Measurements from ENCODE around the gene IL2.

IL2 gene

DNA sequence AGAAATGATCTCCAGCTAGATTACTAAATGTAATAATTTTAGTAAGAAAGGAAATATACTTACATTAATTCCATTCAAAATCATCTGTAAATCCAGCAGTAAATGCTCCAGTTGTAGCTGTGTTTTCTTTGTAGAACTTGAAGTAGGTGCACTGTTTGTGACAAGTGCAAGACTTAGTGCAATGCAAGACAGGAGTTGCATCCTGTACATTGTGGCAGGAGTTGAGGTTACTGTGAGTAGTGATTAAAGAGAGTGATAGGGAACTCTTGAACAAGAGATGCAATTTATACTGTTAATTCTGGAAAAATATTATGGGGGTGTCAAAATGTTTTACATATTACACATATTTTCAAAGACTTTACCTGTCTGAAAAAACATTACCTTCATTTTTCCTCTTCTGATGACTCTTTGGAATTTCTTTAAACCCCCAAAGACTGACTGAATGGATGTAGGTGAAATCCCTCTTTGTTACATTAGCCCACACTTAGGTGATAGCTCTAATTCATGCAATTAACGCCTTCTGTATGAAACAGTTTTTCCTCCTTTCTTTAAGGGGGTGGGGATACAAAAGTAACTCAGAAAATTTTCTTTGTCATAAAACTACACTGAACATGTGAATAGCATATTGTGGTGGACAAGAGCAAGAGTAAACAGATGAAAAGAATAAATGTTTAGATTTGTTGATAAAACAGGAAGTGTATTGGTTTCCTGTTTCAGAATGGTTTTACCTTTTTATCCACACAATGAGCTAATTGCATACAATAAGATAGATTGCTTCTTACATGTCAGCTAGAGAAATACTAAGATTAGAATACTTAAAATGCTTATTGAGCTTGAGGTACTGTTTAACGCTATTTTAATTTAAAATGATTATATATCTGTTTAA lies at the start of gene IL2:
Gene IL2, minus strand, starts transcription at position 495 of the 886 bp plus-strand sequence. Its CDS starts 285 bp downstream, at position 210.
- no peak for DNase-seq (ENCODE audit: low read depth in 2 of 2, low spot score in 1 of 2)

DNA sequence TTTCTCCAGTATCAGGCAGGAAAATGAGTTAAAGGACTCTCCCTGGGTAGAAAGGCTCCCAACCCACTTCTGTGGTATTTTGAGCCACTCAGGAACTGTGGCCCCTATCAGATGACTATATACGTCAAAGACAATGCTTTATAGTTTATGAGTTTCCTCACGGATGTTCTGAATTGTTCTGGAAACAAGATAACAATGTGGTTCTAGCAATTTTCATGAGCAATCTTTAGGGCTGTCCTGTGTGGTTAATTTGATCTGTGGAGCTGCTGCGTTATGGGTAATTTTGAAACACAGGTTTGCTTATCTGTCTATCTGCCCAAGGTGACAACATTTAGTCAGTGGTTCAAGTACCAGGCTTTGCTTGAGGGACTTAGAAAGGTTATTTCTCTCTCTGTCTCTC lies 46.7 kb upstream of the IL2 start:
- DNase-seq (ENCODE audit: low read depth in 2 of 2, low spot score in 1 of 2), result no peak

DNA sequence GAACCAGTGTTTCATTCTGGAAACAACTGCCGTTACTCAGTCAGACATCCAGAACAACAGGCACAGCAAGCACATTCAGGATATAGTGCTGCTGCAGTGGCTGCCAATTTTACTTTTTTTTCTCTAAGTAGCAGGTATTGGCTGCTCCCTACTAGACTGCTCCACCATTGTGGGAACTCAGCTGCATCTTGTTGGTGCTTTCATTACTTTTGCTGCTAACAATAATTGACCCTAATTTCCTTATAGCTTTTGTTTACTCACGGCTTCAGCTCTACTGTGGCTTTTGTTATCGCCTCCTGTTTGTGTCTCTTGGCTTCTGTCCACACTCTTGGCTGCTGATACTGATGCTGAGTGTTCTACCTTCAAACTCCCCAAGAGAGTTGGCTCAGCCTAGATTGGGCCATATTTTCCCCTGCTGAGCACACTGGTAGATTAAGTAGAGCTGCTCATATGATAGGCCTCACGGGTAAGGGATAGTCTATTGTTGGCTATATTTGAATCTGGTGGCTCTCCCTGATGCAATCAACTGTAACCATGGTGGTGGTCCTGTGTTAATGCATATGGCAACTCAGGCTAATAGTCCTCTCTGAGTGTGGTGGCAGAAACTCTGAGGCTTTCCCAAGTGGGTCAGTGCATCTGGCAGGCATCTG lies 44.5 kb upstream of the IL2 start:
- no peak for DNase-seq (ENCODE audit: low read depth in 2 of 2, low spot score in 1 of 2)

DNA sequence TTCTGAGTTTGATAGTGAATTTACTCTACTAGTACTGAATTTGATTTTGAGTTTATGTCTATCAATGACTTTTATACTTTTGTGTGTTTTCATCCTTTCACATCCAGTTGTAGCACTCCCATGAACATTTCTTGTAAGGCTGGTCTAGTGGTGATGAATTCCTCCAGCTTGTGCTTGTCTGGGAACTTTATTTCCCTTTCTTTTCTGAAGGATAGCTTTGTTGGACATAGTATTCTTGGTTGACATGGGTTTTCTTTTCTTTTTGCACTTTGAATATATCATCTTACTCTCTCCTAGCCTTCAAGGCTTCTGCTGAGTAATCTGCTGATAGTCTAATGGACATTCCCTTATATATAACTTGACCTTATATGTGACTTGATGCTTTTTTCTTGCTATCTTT lies 32.5 kb upstream of the IL2 start:
- DNase-seq (ENCODE audit: low read depth in 2 of 2, low spot score in 1 of 2), result no peak

DNA sequence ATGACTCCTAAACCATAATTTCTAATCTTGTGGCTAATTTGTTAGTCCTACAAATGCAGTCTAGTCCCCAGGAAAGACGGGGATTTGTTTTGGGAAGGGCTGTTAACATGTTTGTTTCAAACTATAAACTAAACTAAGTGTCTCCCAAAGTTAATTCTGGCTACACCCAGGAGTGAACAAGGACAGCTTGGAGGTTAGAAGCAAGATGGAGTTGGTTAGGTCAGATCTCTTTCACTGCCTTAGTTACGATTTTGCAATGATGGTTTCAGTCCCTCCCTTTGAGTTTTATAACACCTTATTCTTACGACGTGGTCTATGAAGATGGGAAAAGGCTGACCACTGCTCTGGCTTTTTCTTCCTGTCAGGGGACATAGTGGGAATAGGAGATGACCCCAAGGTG lies 27.0 kb upstream of the IL2 start:
- no peak for DNase-seq (ENCODE audit: low read depth in 2 of 2, low spot score in 1 of 2)

DNA sequence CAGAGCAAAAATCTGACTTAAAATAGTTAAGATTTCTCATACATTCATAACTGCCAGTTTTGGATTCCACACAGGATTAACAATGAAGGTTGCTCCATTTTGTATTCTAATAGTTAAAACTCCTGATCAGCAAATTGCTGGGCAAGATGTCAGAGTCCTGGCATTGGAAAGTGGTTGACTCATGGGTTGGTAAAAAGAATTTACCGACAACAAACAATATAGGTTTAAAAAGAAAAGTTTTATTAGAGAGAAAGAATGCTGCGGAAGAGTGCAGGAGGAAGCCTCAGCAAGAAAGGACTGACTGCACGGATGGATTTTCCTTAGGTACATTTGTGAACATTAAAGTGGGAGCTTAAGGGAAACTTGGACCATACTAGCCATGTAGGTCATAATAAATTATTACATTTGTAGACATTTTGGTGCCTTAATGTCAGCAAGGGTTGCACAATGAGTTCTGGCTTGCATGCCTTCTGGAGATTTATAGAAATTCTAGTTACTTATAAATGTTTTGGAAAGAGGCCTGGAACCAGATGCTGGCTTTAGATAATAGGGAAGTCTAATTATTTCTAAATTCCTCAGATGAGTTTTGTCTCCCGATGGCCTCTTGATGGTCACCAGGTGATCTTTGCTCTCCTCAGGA lies 25.4 kb upstream of the IL2 start:
- DNase-seq (ENCODE audit: low read depth in 2 of 2, low spot score in 1 of 2), result no peak

DNA sequence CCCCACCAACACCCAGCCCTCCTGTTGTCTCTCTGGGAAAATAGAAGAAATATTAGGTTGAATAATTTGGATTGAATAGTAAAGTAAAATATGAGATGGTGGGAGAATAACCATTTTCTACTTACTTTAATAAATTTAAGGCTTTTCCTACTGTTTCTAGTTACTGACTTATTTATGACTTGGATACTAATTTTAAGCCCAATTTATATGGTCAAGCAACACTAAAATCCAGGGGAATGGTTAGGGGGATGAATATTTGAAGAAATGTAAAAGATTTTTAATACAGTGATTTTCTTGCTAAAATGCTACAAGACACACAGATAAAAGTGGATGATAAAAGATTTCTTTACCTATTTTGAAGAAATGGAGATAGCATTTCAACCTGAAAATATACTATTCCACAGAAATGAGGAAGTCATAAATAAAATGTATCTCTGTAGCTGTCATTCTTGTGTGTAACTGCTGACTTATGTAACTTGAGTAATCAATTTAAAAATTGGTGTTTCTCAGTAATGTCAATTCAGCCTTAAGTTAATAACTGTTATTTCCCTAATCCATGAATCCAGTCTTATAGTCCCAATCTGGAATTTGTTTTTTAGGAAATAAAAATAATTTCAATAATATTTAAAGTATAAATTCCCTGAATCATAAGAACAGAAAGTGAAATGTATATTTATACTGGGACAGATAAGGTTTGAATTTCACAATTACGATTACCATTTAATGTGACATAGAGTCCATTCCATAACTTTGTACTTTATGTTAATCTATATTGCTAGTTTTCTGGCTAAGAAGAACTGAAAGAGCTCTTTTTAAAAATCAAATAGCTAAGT lies 24.3 kb upstream of the IL2 start:
- DNase-seq (ENCODE audit: low read depth in 2 of 2, low spot score in 1 of 2), result no peak

DNA sequence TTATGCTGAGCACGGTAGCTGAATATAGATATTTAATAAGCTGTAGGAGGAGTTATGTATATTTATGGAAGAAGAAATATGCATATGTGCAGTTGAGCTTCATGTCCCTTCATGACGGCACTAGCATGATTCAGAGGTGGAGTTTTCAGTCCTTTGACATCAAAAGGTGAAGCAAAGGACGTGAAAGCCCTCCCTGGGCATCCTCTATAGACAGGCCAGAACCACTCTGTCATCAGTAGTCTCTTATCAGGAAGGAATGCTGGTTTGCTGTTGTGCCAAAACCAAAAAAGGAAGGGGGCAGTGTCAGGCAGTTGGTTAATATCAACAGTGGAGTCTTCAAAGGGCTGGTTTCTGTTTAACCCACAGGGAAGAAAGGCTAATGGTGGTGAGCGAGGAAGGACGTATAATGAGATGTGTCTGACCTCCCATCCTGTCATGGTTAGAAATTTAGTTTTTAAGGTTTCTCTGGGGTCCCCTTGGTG lies 23.5 kb upstream of the IL2 start:
- no peak for DNase-seq (ENCODE audit: low read depth in 2 of 2, low spot score in 1 of 2)

DNA sequence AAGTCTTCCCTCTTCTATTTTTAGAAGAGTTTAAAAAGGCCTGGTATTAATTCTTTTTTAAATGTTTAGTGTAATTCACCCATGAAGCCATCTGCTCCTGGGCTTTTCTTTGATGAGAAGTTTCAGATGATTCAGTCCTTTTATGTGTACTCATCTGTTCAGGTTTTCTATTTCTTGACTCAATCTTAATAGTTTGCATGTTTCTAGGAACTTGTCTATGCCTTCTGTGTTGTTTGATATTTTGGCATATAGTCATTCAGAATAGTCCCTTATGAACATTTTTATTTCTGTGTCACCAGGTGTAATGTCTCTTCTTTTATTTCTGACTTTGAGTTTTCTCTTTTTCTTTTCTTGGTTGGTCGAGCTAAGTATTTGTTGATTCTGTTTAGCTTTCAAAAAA lies 20.2 kb upstream of the IL2 start:
- DNase-seq (ENCODE audit: low read depth in 2 of 2, low spot score in 1 of 2), result no peak

DNA sequence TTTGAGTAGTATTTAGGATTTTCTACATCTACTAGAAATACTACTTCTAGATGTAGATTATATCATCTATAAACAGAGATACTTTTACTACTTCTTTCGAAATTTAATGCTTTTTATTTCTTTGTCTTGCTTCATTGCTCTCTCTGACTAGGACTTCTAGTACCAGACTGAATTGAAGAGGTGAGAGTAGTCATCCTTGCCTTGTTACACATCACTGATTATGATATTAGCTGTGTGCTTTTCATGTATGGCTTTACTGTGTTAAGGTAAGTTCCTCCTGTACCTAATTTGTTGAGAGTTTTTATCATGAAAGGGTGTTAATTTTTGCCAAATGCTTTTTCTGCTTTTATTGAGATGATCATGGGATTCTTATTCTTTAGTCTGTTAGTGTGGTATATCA lies 19.6 kb upstream of the IL2 start:
- no peak for DNase-seq (ENCODE audit: low read depth in 2 of 2, low spot score in 1 of 2)

DNA sequence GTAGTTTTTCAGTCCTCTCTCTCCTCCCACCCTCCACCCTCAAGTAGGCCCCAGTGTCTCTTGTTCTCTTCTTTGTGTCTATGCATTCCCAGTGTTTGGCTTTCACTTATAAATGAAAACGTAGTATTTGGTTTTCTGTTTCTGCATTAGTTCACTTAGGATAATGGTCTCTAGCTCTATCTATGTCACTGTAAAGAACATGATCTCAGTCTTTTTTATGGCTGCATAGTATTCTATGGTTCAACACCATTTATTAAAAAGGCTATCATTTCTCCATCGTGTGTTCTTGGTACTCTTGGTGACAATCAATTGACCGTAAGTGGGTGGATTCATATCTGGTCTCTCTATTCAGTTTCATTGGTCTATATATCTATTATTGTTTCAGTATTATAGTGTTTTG lies 18.7 kb upstream of the IL2 start:
- DNase-seq (ENCODE audit: low read depth in 2 of 2, low spot score in 1 of 2), result no peak

DNA sequence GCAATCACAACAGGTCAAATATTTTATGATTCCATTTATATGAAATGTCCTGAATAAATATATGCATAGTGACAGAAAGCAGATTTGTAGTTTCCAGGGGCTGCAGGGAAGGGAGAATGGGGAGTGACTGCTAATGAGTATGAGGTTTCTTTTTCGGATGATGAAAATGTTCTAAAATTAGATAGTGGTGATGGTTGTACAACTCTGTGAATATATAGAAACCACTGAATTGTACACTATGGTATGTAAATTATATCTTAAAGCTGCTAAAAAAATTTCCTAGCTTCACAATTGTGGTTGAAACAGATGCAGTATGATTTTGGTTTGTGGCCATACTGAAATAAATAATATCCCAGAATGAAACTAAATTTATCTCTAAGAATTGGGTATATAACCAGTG lies 12.9 kb upstream of the IL2 start:
- no peak for DNase-seq (ENCODE audit: low read depth in 2 of 2, low spot score in 1 of 2)

DNA sequence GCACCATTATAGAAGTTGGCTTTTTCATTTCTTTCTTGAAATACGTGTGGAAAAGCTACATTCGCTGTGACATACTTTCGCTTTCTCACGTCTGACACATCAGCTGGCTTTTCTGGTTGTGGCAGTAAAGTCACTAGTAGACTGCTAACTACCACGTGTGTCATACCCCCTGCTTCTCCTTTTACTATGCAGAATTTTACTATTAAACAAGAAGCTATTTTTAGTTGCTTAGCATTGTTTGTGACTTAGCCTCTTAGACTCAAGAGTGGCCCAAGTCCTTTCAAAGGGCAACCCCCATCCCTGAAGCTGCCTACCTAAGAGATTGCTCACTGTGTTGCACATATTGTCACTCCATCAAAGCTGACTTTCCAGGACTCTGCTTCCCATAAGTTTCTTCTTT lies 2.1 kb upstream of the IL2 start:
- DNase-seq (ENCODE audit: low read depth in 2 of 2, low spot score in 1 of 2), result peak; percentile 4 to 5

DNA sequence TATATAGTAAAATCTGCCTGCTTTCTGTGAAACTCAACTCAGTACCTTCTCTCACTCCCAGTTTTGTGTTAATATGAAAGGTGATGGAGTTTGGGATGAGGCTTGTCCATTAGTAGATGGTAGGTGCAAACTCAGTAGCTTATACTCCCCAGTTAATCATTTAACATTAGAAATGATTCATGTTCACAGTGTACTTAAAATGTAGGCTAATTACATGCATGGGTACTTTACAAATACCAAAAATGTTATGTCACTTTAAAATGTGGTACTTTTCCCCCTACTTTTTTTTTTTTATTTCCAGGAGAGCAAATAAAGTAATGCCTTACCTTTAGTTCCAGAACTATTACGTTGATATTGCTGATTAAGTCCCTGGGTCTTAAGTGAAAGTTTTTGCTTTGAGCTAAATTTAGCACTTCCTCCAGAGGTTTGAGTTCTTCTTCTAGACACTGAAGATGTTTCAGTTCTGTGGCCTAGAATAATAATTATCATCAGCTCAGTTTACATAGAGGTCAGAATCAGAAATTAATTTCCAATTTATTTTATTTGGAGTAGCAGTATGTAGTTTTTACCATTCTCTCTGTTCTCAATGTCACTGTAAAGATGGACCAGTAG lies 3.0 kb downstream of the IL2 start:
- DNase-seq (ENCODE audit: low read depth in 2 of 2, low spot score in 1 of 2), result no peak

DNA sequence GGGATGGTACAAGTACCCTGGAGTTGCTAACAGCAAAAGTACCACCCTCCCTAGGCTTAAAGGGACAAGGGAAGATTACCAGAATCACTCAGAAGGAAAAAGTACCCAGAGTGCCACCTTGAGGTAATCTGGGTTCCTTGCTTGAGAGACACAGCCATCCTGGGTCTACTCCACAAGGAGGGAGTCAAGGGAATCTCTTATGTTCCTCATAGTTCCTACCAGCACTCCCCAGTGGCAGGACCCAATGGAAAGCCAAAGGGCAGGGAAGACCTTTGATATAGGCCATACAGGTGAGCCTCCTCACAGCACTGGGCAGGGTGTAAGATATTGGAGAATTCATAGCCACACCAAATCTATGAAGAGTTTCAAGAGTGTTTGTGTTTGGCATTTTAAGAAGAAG lies 5.7 kb downstream of the IL2 start:
- no peak for DNase-seq (ENCODE audit: low read depth in 2 of 2, low spot score in 1 of 2)

DNA sequence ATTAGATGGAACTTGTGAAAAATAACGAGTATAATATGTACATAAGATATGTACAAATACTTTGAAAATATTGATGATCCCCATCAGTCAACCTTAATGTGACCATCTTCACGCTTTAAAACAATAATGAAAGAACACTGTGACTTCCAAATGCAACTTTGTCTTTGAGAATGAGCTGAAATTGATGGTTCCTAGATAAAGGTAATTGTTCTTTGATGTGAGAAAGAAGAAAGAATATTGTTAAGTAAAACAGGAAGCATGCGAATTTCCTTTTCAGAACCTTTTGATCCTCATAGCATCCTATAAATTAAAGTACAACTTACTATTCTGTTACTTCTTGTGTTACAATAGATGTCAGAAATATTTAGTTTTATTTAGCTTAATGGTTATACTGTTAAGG lies 22.2 kb downstream of the IL2 start:
- no peak for DNase-seq (ENCODE audit: low read depth in 2 of 2, low spot score in 1 of 2)

DNA sequence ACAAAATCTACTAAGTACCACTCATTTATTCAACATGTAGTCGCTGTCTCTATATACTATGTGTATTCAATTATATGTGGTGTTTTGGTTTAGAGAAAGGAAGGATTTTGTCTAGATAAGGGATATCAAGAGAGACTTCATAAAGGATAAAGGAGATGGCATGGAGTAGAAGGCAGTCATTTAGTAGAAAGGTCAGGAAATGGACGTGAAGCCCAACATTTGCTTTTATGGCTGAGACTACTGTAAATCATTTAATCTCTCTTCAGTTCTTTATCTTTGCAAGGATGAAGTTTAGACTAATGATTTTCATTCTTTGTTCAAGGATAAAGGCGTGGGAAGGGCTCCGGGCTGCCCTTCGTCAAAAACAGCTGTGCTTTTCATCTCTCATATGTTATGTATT lies 25.2 kb downstream of the IL2 start:
- DNase-seq (ENCODE audit: low read depth in 2 of 2, low spot score in 1 of 2), result no peak

DNA sequence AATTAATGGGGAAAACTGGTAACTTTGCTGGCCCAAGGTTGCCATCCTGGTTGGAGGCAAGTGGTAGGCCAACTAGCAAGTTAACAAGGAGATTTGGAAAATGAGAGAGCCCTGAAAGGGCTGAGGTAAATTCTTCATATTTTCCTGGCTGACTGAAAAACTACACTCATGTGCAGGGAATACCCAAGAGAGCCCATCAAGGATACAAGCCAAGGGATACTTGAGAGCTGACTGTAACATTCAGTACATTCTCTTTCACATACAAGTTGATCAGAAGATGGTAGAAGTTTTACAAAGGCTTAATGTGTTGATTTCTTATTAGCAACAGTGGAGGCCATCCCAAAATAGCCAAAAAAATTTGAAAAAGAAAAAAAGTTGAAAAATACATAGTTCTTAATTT lies 33.3 kb downstream of the IL2 start:
- DNase-seq (ENCODE audit: low read depth in 2 of 2, low spot score in 1 of 2), result no peak

DNA sequence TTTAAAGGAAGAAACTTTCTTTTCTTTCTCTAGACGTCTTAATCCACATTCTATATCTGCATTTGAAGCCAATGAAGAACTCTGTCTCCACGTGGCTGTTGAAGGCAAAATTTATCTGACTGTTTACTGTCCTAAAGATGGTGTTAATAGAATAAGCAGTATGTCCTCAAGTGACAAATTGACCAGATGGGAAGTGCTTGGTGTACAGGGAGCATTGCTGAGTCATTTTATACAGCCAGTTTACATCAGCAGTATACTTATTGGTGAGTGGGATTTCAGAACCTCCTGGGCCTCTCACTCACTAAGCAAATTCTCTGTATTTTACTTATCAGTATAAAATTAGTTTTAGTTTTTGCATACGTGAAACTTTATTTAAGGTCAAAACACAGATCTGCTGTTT lies 44.0 kb downstream of the IL2 start:
- DNase-seq (ENCODE audit: low read depth in 2 of 2, low spot score in 1 of 2), result no peak

DNA sequence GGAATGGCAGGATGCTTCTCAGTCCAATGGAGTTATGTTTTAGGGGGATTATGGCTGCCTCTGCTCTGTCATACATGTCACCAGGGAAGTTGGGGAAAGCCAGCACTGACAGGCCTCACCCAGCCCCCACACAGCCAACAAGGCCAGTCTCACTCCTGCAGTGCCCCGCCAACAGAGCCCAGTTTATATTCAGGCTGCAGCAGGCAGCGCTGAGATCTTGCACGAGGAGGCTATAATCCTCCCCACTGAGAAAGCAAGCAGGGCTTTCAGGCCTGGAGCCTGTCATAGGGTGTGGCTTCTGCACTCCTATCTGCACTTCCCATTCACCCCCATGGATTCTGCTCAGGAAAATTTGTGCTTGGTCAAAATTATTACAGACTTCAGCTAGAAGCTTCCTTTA lies 52.7 kb downstream of the IL2 start:
- no peak for DNase-seq (ENCODE audit: low read depth in 2 of 2, low spot score in 1 of 2)

All from stimulated activated CD8-positive, alpha-beta memory T cell treated with anti-CD3 and anti-CD28 coated beads, Interleukin-4, amount 100 ng/mL, for 4 hours (primary cell).